NCI-H345 treated with DMSO at 0.1 percent for 48 hours (cell line): Measurements from ENCODE around the gene C12orf56.
"Not testable (repeated sequence)": the region's sequence is repeated elsewhere in the genome, so short reads cannot be mapped to it uniquely, and the experiment has no call there.

ENCODE experiments used
- DNase-seq: peaks from one replicate; lab custom pipeline; 2025; ENCODE audit not compliant: unreplicated experiment; lab: John Stamatoyannopoulos, UW

C12orf56 gene

GRCh38 chr12:64318605-64319004, 72.0 kb downstream of the C12orf56 start:
- no peak for DNase-seq

- no peak for DNase-seq
These were observed 78.7 kb downstream of the C12orf56 start for GRCh38 chr12:64311877-64312276.

- DNase-seq: no peak
These were observed 86.0 kb downstream of the C12orf56 start for GRCh38 chr12:64304571-64304970.

- no peak for DNase-seq
These were observed 90.9 kb downstream of the C12orf56 start for GRCh38 chr12:64299628-64300027.

GRCh38 chr12:64296301-64296700, 94.3 kb downstream of the C12orf56 start:
- no peak for DNase-seq

GRCh38 chr12:64293654-64294364, 96.7 kb downstream of the C12orf56 start:
- DNase-seq: no peak

GRCh38 chr12:64293174-64293573, 97.4 kb downstream of the C12orf56 start:
- DNase-seq: not testable (repeated sequence)

GRCh38 chr12:64286521-64286920, 104.0 kb downstream of the C12orf56 start:
- no peak for DNase-seq

GRCh38 chr12:64284256-64284655, 106.3 kb downstream of the C12orf56 start:
- DNase-seq: no peak

GRCh38 chr12:64278421-64278820, 112.1 kb downstream of the C12orf56 start:
- no peak for DNase-seq

GRCh38 chr12:64273527-64274403, 116.8 kb downstream of the C12orf56 start:
- no peak for DNase-seq

- DNase-seq: no peak
These were observed 120.1 kb downstream of the C12orf56 start for GRCh38 chr12:64270411-64270810.

- DNase-seq: peak; percentile 96
These were observed 121.4 kb downstream of the C12orf56 start for GRCh38 chr12:64269161-64269560.

GRCh38 chr12:64268409-64268808, 122.1 kb downstream of the C12orf56 start:
- DNase-seq: no peak

- no peak for DNase-seq
These were observed 124.7 kb downstream of the C12orf56 start for GRCh38 chr12:64265839-64266238.

- DNase-seq: no peak
These were observed 128.7 kb downstream of the C12orf56 start for GRCh38 chr12:64261813-64262212.

- no peak for DNase-seq
These were observed 132.0 kb downstream of the C12orf56 start for GRCh38 chr12:64258576-64258975.

GRCh38 chr12:64256166-64256800, 134.3 kb downstream of the C12orf56 start:
- peak; percentile 65 for DNase-seq

- no peak for DNase-seq
These were observed 135.3 kb downstream of the C12orf56 start for GRCh38 chr12:64255249-64255648.

- DNase-seq: no peak
These were observed 137.2 kb downstream of the C12orf56 start for GRCh38 chr12:64253356-64253755.

- no peak for DNase-seq
These were observed 137.9 kb downstream of the C12orf56 start for GRCh38 chr12:64252681-64253080.

- DNase-seq: no peak
These were observed 146.7 kb downstream of the C12orf56 start for GRCh38 chr12:64243809-64244208.
